ENCODE measurements around the gene KLF11.

GRCh38 chr2:10086950-10087349, 43.6 kb downstream of the KLF11 start:
- TF ChIP-seq EP300 (IDR thresholded peaks at IDR 0.05; ENCODE audit: borderline replicate concordance in 1 of 2, low read depth in 1 of 2, low read length in 1 of 2) (no peak), GATA2 (CRISPR knock-in tag; IDR thresholded peaks at IDR 0.05) (no peak), CTCF (IDR thresholded peaks at IDR 0.05) (no peak)
